ENCODE data around the gene HTRA3.
"Not testable (repeated sequence)": the region's sequence is repeated elsewhere in the genome, so short reads cannot be mapped to it uniquely, and the experiment has no call there.

HTRA3 gene

GRCh38 chr4:8338351-8338961 is 68.9 kb downstream of the HTRA3 start:
- DNase-seq (ENCODE audit: low read depth in 2 of 2), result no peak
- H3K4me3 ChIP-seq (replicated peaks in 1 of 2; ENCODE audit: low read depth in 2 of 2, low read length in 2 of 2), result no peak overlapping the region
- no peak for TF ChIP-seq CTCF (IDR thresholded peaks at IDR 0.05; ENCODE audit: low read depth, low read length)

GRCh38 chr4:8340781-8341241 is 71.3 kb downstream of the HTRA3 start:
- no peak overlapping the region for H3K4me3 ChIP-seq (replicated peaks in 1 of 2; ENCODE audit: low read depth in 2 of 2, low read length in 2 of 2)
- TF ChIP-seq CTCF (IDR thresholded peaks at IDR 0.05; ENCODE audit: low read depth, low read length), result no peak
- DNase-seq (ENCODE audit: low read depth in 2 of 2), result peak in 1 of 2 donors; percentile 40

- not testable (repeated sequence) for H3K4me3 ChIP-seq (replicated peaks in 1 of 2; ENCODE audit: low read depth in 2 of 2, low read length in 2 of 2); DNase-seq (ENCODE audit: low read depth in 2 of 2)
These were observed 71.7 kb downstream of the HTRA3 start for GRCh38 chr4:8341281-8341680.

GRCh38 chr4:8341691-8342090 is 72.1 kb downstream of the HTRA3 start:
- no peak overlapping the region for H3K4me3 ChIP-seq (replicated peaks in 1 of 2; ENCODE audit: low read depth in 2 of 2, low read length in 2 of 2)
- no peak for TF ChIP-seq CTCF (IDR thresholded peaks at IDR 0.05; ENCODE audit: low read depth, low read length)
- DNase-seq (ENCODE audit: low read depth in 2 of 2), result no peak

GRCh38 chr4:8342651-8343261 is 73.2 kb downstream of the HTRA3 start:
- DNase-seq (ENCODE audit: low read depth in 2 of 2), result no peak
- H3K4me3 ChIP-seq (replicated peaks in 1 of 2; ENCODE audit: low read depth in 2 of 2, low read length in 2 of 2), result no peak overlapping the region
- peak; percentile 8 for TF ChIP-seq CTCF (IDR thresholded peaks at IDR 0.05; ENCODE audit: low read depth, low read length)

- DNase-seq (ENCODE audit: low read depth in 2 of 2), result no peak
- TF ChIP-seq CTCF (IDR thresholded peaks at IDR 0.05; ENCODE audit: low read depth, low read length), result no peak
- H3K4me3 ChIP-seq (replicated peaks in 1 of 2; ENCODE audit: low read depth in 2 of 2, low read length in 2 of 2), result no peak overlapping the region
These were observed 73.9 kb downstream of the HTRA3 start for GRCh38 chr4:8343262-8343966.

- no peak for TF ChIP-seq CTCF (IDR thresholded peaks at IDR 0.05; ENCODE audit: low read depth, low read length)
- H3K4me3 ChIP-seq (replicated peaks in 1 of 2; ENCODE audit: low read depth in 2 of 2, low read length in 2 of 2), result no peak overlapping the region
- DNase-seq (ENCODE audit: low read depth in 2 of 2), result no peak
These were observed 74.4 kb downstream of the HTRA3 start for GRCh38 chr4:8343967-8344331.
